NCI-H1436 treated with DMSO at 0.1 percent for 48 hours (cell line): ENCODE results near the gene C1RL.

Source experiments
- DNase-seq: peaks from one replicate; lab custom pipeline; 2025; lab: John Stamatoyannopoulos, UW

C1RL gene

GRCh38 chr12:7091660-7092228 lies 17.3 kb downstream of the C1RL start:
- DNase-seq: no peak

- no peak for DNase-seq
Observed at GRCh38 chr12:7091171-7091570, 17.8 kb downstream of the C1RL start.

- no peak for DNase-seq
Observed at GRCh38 chr12:7090222-7090998, 18.6 kb downstream of the C1RL start.

DNA sequence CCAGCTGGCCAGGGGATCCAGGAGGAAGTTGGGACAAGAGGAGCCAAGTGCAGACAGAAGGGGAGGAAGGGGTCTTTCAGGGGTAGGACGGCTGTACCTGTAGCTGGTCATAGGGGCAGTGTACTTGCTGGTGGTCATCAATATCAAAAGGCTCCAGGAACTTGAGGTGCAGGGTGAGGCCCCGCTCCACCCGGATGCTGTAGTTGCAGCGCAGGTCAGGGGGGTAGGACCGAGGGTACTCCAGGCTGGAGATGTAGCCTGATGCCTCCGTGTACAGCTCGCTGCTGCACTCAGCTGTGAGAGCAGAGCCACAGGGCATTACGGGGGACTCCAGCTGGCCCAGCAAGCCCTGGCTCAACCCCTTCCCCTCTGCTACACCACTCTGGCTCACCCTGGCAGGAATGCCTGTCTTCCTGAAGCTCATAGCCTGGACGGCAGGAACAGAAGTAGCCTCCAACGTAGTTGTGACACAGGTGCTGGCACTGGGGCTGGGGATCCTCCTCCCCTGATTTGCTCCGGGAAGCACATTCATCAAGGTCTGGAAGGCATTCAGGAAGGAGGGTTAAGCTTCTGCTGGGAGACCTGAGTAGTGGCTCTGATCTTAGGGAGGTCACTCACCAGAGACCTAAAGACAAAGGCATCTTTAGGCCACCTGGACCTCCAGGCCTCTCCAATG lies 19.7 kb downstream of the C1RL start:
- DNase-seq: no peak

DNA sequence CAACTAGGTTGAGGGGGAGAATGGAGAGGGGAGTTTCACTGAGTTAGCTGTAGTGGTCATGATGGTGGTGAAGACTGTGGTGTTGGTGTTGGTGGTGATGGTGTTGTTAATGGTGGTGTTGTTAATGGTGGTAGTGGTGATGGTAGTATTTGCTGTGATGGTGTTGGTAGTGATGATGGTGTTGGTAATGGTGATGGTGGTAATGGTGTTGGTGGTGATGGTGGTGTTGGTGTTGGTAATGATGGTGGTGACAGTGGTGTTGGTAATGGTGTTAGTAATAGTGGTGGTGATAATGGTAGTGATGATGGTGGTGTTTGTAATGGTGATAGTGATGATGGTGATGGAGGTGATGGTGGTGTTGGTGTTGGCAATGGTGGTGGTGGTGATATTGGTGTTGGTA lies 25.9 kb downstream of the C1RL start:
- DNase-seq: no peak

DNA sequence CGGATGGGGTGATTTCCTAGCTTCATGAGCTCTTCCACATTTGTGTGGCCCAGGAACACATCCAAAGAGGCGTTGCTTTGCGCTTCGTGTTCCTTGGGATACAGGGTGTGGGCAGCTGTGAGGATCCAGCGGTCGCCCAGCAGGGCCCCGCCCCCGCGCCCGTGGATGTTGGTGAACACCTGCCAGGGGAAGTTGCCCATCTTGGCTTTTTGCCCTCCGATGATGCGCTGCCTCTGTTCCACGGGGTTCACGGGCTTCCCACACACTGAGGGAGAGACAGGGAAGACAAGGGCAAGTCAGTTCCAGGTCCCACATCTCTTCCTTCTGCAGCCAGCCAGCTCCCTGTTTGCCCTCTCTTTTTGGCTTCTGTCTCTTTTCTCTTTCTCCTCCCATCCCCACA lies 28.0 kb downstream of the C1RL start:
- DNase-seq: no peak

DNA sequence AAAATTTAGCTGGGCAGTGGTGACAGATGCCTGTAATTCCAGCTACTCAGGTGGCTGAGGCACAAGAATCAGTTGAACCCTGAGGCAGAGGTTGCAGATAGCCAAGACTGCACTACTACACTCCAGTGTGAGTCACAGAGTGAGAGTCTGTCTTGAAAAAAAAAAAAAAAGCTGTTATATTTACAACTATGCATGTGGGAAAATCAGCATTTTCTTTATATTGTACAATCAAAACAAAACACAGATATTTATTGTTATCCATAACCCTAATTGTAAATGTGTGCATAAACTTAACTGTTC lies 29.2 kb downstream of the C1RL start:
- DNase-seq: no peak

DNA sequence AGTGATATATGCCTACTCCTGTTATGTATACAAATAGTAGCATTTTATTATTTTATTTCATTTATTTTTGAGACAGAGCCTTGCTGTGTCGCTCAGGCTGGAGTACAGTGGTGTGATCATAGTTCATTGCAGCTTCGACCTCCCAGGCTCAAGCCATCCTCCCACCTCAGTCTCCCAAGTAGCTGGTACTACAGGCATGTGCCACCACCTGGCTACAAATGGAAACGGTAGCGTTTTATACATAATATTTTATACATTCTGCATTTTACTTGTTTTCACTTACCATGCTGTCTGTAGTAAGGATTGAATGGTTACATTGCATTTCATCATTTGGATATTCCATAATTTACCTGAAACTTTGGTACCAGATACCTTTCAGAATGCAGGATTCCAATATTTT lies 30.9 kb downstream of the C1RL start:
- no peak for DNase-seq

- no peak for DNase-seq
Observed at GRCh38 chr12:7076493-7076892, 32.5 kb downstream of the C1RL start.

- no peak for DNase-seq
Observed at GRCh38 chr12:7075939-7076338, 33.1 kb downstream of the C1RL start.

DNA sequence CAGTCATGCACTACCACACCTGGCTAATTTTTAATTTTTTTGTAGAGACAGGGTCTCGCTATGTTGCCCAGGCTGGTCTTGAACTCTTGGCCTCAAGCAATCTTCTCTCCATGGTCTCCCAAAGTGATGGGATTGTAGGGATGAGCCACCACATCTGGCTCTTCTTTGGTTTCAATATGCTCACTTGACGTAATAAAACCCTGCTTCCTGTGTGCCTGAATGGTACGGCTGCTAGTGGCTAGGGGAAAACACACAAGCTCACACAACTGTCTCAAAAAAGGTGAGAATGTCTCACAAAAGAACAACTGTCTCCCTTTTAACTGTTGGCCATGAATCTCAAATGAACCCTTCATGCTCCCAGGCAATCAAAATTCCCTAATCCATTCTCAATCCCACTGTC lies 33.5 kb downstream of the C1RL start:
- DNase-seq: no peak

GRCh38 chr12:7073946-7074345 lies 35.1 kb downstream of the C1RL start:
- no peak for DNase-seq

- no peak for DNase-seq
Observed at GRCh38 chr12:7072554-7072953, 36.5 kb downstream of the C1RL start.

DNA sequence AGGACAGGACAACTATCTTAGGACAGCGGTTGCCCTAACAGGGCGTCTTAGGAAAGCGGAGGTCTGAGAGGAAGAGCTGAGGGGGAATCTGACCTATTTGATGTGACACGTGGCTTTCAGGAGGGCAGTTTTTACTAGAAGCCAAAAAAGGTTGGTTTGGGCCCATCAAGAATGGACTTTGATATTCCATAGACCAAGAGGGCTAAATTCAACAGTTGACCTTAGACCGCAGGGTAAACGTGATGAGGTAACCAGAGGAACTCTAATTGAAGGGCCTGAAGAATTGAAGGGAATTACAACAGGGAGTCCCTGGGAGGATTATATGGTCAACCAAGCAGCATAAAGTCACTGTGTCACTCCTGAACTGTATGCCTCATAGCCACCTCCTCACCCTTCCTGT lies 37.0 kb downstream of the C1RL start:
- no peak for DNase-seq

GRCh38 chr12:7069386-7069785 lies 39.6 kb downstream of the C1RL start:
- DNase-seq: no peak

DNA sequence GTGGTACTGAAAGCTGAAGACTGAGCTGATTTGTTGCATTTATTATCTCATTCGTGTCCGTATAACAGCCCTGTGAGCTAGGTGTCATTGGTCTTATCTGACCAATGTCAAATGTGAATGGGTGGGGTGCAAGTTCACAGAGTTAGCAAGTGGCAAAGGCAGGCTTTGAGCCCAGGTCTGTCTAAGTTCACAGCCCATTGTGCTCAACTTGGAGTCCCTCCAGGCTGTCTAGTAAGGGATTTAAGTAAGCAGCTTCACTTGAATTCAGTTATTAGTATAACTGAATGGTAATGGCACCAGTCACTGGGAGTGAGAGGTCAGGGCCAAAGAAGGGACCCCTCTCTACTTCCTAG lies 40.0 kb downstream of the C1RL start:
- no peak for DNase-seq

DNA sequence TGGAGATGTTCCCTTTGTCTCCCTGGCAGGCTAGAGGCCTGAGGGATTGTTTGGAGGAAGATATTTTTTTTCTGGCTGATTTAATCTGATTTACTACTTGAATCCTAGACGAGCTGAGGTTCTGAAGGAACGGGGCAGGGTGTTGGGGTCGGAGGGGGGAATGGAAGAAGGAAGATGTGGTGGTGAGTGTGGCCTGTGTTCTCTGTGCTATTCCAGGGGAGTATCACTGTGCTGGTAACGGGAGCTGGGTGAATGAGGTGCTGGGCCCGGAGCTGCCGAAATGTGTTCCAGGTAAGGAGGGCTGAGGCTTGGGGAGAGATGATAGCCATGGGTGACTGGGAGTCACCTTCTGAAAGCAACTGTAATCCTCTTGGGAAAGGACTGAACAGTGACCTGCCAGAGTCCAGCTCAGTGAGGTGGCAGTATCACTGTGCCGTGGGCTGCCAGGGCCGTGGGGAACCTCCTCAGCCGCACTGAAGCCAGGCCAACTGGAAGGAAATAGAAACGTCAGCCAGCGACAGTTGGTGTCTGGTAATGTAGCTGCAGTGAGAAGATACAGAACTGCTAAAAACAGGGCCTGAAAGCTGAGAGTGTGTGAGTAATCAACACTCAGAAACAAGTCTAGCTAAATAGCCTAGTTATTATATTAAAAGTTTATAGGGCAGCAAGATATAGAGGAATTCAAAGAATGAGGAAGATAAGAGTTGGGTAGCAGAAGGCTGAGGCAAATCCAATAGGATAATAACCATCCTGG lies 40.6 kb downstream of the C1RL start:
- no peak for DNase-seq

DNA sequence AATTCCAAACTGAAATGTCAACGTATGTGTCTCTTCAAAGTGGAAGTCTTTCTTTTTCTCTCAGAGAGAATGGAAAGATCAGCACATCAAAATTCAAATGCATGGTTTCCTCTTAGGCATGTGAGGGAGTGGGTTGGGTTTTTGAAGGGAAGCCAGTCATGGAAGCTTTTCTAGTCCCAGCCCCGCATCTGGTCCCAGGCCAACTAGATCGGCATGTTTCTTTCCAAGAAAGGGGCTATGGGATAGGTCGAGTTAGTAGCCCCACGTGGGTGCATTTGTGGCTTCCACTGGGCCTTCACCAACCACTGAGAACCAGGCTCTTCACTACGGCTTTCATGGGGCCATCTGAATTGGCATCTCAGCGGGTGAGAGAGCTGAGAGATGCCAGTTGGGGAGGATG lies 41.9 kb downstream of the C1RL start:
- DNase-seq: no peak

GRCh38 chr12:7066596-7066995 lies 42.4 kb downstream of the C1RL start:
- no peak for DNase-seq

DNA sequence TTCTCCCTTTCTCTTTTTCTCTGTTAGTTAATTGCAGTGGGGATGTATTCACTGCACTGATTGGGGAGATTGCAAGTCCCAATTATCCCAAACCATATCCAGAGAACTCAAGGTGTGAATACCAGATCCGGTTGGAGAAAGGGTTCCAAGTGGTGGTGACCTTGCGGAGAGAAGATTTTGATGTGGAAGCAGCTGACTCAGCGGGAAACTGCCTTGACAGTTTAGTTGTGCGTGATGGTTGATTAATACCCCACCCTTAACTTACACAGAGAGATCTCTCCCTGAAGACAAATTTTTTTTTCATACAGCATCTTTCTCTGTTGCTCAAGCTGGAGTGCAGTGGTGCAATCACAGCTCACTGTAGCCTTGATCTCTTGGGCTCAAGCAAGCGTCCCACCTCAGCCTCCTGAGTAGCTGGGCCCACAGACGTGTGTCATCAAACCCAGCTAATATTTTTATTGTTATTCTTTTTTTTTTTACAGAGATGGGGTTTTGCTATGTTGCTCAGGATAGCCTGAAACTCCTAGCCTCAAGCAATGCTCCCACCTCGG lies 43.9 kb downstream of the C1RL start:
- no peak for DNase-seq

- DNase-seq: no peak
Observed at GRCh38 chr12:7064516-7064915, 44.5 kb downstream of the C1RL start.

- no peak for DNase-seq
Observed at GRCh38 chr12:7061596-7061995, 47.4 kb downstream of the C1RL start.

DNA sequence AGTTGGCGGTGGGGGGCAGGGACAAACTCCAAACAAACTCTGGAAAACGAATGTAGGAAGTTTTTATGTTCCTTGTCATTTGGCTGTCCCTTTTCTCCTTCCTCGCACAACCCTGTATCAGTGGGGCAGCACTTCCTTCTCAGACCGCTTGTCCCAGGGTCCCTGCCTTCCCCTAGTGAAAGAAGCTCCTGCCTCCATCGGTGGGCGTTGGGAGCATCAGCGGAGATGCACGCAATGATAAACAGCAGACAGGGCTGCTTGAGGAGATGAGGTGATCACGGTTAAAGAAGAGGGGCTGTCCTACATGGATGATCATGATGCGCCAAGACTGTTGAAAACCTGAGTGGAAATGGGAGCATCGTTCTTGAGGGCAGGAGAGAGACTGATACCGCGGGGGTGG lies 47.9 kb downstream of the C1RL start:
- no peak for DNase-seq
